ENCODE data around the gene DDX10.

The DDX10 gene

DNA sequence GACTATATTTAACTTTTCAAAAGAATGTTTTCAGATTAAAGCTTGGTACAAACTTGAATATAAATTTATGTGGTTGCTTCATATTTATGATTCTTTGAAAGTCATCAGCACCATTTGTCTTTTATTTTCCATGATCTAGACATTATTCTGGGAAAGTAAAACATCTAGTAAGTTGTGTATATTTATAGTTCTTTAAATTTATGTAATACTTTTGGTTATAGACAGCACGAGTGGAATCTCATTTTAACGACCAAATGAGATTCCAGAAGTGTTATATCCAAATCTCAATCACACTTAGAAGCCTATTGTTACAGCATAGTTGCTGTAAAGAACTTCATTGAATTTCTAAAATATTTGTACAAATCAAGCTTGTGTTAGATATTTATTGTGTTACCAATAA is 212.3 kb downstream of the DDX10 start:
- DNase-seq, result no peak

DNA sequence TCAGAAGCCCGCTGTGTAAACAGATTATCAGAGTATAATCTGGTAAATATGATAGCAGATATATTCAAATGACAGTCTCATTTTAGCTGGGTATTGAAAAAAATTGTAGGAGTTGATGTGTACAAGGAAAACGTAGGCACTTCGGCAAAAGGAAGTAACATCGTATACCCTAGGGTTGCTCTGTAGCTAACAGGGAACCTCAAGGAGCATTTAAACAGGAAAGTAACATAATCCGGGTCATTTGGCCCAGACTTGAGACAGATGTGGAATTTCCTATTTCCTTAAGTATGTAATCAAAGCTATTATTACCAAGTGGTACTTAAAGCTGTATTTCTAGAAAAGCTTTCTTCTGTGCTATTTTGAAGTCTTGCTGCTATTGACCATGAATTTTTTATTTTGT is 215.6 kb downstream of the DDX10 start:
- no peak for DNase-seq

DNA sequence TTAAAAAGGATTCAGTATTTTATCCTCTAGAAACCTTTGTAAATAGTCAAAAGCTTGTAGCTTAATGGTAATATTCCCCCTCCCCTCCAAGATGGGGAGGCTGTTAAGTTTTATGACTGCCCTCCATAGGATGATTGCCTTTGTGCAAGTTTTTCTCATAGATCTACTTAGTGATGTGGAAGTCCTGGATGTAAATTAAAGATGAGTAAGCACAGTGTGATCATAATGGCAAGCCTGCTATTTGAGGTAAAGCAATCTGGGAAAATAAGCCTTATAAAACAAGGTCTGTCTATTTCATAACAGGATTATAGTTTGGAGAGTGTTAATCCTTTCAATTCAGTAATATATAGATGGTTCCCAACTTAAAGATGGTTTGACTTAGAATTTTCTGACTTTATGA is 216.3 kb downstream of the DDX10 start:
- no peak for DNase-seq

DNA sequence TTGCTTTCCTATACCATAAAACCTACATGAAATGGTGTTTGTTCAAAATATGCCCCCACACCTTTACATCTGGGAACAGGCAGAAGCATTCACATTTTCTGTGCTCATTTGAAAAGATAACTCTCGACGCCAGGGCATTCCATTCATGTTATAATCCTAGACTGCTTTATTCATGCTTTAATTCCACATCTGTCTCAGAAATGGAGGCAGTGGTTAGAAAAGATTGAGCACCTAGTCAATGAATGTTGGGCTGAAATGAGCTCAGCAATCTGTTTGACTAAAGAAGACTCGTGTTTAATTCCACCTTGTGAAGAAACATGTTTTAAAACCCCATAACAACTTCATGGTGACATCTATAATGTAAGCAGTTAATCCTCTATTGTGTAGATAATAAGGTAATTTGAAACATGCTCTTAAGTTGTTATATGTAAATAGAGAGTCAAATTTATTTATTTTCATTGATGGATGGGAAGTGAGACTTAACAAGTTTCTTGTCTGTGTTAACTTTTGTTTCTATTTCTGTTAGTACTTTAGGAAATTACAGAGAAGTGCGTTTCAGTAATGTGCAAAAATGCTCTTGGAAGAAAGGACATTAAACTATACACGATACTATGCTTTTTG is 217.5 kb downstream of the DDX10 start:
- no peak for DNase-seq

DNA sequence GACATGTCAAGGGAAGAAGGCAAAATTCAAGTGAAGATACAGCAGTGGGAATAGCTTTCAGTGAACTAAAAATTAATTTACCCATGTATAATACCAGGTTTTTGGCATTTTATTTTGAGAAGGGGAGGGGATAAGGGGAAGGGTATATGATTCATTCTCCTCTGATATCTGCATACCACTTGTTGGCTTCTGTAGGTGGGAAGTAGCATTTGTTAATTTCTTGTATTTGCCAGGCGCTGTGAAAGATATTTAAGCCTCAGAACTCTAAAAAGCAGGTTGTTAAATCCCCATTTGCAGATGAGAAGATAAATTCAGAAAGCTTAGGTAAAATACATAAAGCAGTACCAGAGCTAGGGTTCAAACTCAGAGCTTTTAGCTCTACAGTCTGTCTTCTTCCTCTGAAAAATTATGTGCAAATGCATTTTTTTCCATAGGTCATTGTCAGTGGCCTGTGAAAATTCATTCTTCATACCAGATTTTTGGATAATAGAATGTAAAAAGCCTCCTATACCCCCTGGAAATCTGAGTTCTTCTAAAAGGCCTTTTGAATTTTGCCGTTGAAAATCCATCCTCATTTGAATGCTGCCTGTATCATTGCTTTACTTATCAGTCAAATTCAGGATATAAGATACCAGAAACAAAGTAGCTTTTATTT is 221.3 kb downstream of the DDX10 start:
- no peak for DNase-seq

DNA sequence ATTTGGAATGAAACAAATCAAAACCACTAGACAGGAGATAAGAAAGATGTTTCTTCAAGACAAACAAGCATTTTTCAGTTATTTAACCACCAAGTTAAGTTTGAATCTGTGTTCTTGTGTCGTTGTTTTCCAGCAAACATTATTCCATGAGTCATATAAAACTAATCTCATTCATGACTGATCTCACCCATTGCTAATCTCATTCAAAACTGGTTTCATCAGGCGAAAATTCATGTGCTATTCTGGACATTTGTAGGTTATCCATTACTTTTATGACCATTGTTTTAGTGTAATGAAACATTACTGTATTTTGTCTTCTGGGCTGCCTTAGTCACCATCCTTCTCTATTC is 221.8 kb downstream of the DDX10 start:
- no peak for DNase-seq

DNA sequence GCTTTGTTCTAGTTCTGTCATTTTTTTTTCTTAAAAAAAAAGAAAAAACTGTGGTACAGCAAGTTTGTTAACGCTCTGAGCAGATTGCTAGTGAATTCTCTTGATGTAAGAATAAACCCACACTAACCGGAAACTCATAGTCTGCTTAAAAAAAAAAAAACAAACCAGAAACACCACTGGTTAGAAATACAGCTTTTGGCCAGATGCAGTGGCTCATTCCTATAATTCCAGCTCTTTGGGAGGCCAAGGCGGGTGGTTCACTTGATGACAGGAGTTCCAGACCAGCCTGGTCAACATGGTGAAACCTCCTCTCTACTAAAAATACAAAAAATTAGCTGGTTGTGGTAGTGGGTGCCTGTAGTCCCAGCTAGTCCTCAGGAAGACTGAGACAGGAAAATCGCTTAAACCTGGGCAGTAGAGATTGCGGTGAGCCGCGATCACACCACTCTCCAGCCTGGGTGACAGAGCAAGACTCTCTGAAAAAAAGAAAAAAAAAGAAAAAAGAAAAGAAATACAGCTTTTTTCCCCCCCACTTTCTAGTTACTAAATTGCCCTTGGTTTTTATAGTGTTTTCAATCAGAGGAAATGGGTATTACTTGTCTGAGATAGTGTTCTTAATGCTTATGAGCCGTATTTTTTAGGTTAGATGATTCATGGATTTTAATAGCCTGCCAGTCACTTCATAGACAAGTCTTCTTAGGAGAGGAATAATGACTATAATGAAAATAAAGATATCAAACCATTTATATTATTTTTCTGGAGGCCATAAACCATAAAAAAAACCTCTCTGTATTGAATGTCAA is 222.8 kb downstream of the DDX10 start:
- DNase-seq, result no peak

DNA sequence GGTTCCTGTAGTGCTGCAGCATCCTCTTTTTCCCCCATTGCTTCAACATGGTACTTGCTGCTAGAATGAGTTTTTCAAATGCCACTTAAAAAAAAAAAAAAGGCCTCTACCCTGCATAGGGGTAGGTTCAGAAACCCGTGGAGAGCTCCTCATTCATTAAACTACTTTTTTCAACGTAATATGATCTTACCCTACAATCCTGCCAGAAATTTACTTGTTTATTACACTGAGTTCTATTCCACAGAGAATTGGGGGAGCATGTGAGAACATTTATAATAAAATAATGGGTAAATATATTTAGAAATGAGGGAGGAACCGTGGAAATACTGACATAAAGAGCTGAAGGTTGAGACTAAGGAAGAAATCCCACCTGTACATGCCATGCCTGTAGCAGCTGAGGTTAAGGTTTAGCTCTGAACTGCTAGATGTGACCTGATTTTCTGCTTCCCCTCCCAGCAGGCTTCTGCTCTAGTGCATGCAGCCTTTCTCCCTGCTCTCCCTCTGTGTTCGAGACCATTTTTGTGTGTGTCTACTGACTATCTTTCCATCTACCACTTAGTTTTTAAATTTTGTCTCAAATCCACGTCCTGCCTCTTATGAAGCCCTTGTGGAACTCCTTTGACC is 225.7 kb downstream of the DDX10 start:
- no peak for DNase-seq

DNA sequence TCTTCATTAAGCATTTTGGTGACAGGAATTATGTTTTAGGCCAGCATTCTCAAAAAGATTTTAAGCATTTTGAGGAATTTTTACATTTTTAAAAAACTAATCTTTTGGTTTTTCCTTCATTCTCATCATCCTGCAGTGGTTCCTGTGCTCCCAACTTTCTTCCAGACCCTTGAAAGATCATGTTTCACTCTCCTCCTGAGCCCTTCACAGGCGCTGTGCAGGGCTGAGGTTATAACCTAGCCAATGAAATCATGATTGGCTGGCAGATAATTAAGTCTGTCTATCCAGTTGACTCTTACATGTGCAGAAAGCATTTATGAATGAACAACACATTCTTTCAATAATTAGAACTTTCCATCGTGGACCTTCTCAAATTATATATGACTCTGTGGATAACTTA is 226.3 kb downstream of the DDX10 start:
- no peak for DNase-seq

DNA sequence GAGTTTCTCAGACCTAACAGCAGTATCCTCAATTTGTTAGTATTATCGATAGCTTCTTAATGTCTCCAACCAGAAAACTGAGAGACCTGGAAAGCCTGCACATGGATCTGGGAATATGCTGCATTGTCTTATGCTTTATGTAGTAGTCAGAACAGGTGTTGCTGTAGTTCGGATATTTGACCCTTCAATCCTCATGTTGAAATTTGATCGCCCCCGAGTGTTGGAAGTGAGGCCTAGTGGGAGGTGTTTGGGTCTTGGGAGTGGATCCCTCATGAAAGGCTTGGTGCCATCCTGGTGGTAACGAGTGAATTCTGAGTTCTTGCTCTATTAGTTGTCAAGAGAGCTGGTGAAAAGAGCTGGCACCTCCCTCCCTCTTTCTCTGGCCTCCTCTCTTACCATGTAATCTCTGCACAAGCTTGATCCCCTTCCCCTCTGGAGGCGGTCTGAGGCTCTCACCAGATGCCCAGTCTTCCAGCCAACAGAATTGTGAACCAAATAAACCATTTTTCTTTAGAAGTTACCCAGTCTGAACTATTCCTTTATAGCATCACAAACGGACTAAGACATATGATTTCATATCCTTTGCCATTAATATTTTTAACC is 227.1 kb downstream of the DDX10 start:
- DNase-seq, result no peak

DNA sequence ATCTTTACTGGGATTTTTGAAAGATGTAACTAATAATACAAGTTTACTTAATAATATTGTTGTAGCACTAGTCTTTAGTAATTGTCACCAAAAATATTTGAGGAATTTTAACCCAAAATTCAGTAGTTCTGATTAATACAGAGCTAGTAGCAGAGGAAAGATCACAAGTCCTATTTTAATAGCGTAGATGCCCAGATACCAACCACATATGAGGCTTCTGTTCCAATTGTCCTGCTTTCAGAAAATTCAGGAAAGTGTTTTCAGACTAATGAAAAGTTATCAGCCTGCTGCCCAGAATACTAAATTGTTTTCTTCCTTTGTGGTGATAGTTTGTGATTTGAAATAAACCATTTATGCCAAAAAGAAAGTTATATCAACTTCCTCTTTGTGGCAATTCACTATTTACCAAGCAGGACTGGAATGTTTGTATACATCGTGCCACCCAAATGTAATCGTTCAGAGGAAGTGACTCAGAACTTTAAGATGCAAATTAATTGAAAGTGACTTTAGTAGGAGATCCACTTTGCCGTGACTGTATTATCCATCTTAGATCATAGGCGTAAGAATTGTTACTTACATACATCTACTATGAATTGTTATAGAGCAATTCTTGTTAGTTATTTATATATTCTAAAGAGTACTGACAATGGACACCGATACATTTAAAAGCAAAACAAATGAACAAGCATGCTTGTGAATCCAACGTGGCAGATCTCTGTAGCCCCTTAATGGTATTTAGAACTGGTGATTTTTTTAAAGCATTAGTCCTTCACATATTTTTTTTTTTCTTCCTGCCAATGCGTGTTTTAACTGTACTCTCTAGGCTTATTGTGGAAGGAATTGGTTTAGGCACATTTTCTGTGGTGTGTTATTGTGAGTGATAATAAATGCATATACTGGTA is 231.0 kb downstream of the DDX10 start:
- DNase-seq, result no peak

DNA sequence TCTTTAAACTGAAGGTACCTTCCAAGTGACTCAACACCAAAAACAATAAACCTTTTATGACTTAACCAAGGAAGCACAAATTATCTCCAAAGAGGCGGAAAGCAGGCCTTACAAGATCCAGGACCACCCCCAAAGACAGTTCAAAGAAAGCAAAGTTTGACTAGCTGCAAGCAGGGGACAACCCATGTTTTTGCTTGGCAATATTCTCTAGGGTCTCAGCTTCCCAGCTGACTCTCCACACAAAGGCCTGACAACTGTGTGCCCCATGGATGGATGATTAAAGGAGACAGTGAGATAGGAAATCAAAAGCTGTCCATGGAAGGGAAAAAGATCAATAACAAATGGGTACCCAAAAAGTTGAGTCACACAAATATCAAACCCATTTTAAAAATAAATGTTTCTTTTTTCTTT is 232.2 kb downstream of the DDX10 start:
- peak; percentile 59 for DNase-seq

DNA sequence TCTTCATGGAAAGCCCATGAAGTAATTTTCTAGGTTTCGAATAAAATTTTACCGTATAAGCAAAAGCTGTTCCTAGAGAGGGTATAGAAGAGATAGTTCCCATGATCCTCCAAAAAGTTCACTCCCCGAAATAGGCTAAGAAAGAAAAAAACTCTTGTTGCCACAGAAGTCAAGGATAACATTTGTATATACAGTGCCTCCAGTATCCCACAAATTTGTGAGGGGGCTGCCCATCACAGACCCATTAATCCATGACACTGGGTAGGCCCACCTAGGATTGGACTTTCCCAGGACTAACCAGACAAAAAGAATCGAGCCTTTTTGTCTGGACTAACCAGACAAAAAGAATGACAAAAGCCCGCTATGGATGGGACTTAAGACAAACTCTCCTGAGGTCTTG is 233.0 kb downstream of the DDX10 start:
- no peak for DNase-seq

DNA sequence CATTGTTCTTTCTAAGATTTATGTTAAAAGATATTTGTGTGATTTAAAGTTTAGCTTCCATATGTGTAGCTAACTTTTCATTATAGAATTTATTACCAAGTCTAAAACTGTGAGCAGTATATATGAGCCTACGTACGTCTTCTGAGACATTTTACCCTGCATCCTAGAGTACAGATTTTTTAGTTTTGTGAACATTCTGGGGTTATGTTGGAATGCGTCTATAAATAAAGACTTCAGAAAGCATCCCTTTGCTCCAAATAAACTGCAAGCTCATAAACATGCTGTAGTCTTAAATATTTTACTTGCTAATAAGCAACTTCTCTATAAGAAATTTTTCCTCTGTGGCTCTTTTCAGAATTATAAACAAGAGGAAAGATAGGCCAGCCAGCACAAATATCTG is 236.5 kb downstream of the DDX10 start:
- DNase-seq, result no peak

DNA sequence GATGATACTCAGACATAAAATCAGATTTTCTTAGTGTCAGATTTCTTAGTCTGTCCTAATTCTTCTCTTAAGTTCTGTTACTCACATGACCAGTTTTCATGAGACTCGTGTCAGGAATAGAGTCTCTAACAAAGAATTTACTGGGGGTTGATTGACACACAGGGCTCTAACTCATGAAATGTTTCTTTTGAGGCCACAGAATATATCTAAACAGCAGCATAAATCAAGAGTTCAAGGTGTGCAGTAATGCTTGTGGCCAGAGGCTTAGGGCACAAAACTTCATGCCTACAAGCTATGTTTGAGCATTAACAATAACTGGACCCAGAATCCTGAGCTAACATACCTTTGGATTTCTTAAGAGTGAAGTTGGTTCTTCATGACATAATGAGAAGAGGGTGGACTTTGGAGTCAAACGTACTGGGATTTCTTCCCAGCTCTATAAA is 237.2 kb downstream of the DDX10 start:
- no peak for DNase-seq

DNA sequence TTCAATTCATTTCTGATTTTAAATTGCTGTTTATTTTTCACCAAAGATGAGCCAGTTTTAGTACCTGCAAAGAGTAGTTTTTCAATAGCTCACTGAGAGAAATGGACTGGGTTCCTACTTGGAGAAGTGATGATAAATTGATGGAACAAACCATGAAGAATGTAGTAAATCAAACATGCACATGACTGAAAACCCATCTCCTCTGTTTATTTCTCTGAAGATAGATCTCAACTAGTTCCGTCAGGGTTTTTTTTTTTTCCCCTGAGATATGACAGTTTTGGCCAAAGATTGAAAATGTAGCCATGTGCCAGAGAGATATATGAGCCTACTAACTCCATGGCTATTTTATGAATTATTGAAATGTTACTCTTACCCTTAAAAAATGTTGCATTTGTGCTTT is 239.6 kb downstream of the DDX10 start:
- no peak for DNase-seq

DNA sequence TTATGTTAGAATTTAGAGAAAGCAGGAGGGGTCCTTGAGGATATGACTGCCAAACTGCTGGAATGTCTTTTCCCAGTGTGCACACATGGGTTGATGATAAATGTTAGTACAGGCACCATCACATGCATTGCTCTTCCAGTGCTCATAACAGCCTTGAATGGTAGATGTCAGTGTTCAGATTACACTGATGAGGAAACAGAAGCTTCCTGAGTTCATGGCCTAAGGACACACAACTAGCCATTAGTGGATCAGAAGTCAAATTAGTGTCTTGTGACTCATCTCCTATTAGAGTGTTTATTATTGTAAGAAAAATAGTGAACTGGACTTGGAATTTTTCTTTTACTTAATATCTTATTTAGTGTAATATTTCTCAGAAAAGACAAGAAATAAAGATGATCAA is 241.5 kb downstream of the DDX10 start:
- DNase-seq, result peak; percentile 72

DNA sequence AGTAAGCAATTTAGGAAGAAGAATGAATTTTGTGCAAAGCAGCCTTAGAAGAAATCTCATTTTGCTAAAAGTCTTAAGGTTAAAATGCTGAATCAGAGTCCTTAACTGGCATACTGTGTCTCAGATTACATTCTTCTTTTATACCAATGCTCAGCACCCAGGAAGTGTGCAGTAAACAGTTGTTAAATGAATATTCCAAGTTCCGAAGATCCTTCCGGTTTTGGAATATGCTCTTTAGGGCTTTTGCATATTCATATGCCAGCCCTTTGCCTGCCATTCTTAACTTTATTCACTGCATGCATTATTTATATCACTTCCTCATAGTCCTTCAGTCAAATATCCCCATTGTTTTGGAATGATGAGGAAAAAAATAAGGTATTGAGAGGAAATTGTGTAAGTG is 242.0 kb downstream of the DDX10 start:
- no peak for DNase-seq

DNA sequence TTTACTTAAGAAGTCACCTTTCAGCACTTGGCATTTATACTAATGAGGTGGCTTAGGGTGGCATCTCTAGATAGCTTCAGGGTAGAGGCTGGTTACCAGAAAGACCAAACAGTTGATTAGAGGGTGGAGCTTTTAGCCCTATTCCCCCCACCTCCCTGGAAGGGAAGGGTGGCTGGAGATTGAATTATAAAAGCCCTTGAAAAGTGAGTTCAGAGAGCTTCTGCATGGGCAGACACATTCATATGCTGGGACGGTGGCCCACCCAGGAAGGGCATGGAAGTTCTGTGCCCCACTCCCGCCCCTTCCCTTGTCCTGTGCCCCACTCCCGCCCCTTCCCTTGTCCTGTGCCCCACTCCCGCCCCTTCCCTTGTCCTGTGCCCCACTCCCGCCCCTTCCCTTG is 244.2 kb downstream of the DDX10 start:
- DNase-seq, result no peak

DNA sequence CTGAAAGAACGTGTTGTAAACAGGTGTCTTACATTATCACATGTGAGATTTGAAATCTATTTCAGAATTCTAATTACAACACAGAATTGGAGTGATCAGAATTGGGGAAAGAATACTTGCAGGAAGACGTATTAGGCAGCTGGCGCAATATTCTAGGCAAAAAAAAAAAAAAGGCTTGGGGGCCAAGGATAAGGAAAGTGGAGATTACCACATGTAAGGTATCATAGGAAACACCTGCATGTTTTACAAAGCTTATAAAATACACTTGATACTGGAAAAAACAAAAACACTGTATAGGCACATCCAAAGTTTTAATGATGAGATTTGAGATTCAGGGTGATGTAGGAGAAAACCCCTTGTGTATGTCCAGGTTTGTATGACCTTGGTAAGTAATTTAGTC is 245.1 kb downstream of the DDX10 start:
- DNase-seq, result no peak

DNA sequence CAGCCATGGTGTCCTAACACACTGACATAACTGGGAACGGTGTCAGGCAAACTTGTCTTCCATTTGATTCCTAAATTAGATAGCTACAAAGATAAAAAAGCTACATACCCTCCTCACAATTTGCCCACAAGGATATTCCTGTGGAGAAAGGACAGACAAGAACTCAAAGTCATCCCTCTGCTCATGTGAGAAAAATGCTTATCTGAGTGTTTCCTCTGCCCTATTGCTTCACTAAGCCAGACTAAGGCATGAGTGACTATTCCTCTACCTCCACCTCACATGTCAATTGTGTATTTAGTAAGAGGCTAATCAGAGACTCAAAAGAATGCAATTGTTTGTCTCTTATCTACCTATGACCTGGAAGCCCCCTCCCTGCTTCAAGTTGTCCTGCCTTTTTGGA is 247.7 kb downstream of the DDX10 start:
- no peak for DNase-seq

DNA sequence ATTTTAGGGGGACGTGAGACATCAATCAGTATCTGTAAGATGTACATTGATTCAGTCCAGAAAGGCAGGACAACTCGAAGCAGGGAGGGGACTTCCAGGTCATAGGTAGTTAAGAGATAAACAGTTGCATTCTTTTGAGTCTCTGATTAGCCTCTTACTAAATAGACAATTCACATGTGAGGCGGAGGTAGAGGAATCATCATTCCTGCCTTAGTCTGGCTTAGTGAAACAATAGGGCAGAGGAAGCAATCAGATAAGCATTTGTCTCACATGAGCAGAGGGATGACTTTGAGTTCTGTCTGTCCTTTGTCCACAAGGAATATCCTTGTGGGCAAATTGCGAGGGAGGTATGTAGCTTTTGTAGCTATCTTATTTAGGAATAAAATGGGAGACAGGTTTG is 248.3 kb downstream of the DDX10 start:
- peak; percentile 62 for DNase-seq

Measured in islet precursor cell (in vitro differentiated cells).